ENCODE data around the gene PFKFB3.

PFKFB3 gene

DNA sequence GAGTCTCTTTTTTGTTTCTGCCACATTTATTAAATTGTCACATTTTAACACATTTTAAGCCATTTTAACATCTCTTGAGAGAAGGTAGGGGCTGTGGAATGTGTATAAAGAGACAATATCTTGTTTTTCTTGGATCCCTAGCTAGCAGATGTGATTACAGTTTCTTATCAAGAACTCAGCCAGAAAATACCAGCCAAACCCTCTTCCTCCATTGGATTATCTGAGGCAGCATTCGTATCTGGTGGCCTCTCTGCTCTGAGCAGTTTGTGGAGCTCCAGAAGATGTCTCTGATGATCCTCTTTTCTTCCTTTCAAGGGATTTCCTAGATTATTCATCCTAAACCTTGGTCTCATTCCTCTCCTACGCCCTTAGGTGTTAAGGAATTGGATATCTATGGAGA lies 35.3 kb upstream of the PFKFB3 start:
- H3K27me3 ChIP-seq (ENCODE audit: low read depth, low read length), result no peaks in the 10 kb centered on the region
- no peak overlapping the region for H3K4me3 ChIP-seq (ENCODE audit: low read depth in 1 of 2, low read length in 2 of 2)
- H3K9me3 ChIP-seq (ENCODE audit: control insufficient read depth in 1 of 2, low read length in 2 of 2), result no peaks in the 10 kb centered on the region
- H3K36me3 ChIP-seq (ENCODE audit: control insufficient read depth in 1 of 2, insufficient read depth in 2 of 2, low read length in 2 of 2), result peaks cover 0 to 7% of the 10 kb centered on the region in 2 donors
- no peak overlapping the region for H3K27ac ChIP-seq (ENCODE audit: low read length)
- peaks cover 6 to 39% of the 10 kb centered on the region in 2 donors for H3K4me1 ChIP-seq (ENCODE audit: control insufficient read depth in 1 of 2, insufficient read depth in 2 of 2, low read length in 2 of 2)

DNA sequence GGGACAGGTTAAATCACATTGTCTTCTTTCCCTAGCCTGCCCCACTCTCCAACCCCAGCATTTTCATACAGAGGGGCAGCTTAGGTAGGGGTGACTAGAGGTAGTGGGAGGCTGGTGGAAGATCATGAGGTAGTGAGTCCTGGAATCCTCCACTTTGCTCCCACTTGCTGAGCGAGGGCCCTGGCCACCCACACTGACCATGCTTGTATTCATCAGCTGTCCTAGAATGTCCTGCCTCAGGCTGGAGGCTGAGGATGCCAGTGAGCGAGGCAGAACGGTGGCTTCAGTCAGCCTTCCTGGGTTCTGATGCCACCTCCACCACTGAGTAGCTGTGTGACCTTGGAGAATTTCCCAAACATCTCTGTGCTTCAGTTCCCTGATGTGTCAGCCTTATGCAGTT lies 34.6 kb upstream of the PFKFB3 start:
- Histone ChIP-seq H3K4me3 (ENCODE audit: low read depth in 1 of 2, low read length in 2 of 2) (no peak overlapping the region), H3K9me3 (ENCODE audit: control insufficient read depth in 1 of 2, low read length in 2 of 2) (no peaks in the 10 kb centered on the region), H3K36me3 (ENCODE audit: control insufficient read depth in 1 of 2, insufficient read depth in 2 of 2, low read length in 2 of 2) (peaks cover 0 to 7% of the 10 kb centered on the region in 2 donors), H3K27me3 (ENCODE audit: low read depth, low read length) (no peaks in the 10 kb centered on the region), H3K4me1 (ENCODE audit: control insufficient read depth in 1 of 2, insufficient read depth in 2 of 2, low read length in 2 of 2) (peaks cover 8 to 36% of the 10 kb centered on the region in 2 donors), H3K27ac (ENCODE audit: low read length) (no peak overlapping the region)

DNA sequence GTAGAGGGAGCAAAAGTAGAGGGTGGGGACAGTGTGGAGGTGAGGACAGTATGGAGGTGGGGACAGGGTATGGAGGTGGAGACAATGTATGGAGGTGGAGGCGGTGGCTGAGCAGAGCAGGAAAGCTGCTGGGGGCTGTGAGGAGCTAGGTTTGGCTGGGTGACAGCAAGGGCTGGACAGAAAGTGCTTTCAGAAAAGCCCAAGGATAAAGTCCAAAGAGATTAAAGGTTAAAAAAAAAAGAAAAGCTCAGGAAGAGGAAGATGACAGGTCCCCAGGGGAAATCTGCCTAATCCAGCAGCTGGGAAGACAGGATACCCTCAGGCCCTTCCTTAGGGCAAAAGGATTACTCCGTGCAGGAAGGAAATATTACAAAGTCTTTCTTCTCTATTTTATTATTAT lies 32.1 kb upstream of the PFKFB3 start:
- H3K36me3 ChIP-seq (ENCODE audit: control insufficient read depth in 1 of 2, insufficient read depth in 2 of 2, low read length in 2 of 2), result peaks cover 0 to 7% of the 10 kb centered on the region in 2 donors
- no peaks in the 10 kb centered on the region for H3K9me3 ChIP-seq (ENCODE audit: control insufficient read depth in 1 of 2, low read length in 2 of 2)
- no peak overlapping the region for H3K4me3 ChIP-seq (ENCODE audit: low read depth in 1 of 2, low read length in 2 of 2)
- no peaks in the 10 kb centered on the region for H3K27me3 ChIP-seq (ENCODE audit: low read depth, low read length)
- peaks cover 10 to 28% of the 10 kb centered on the region in 2 donors for H3K4me1 ChIP-seq (ENCODE audit: control insufficient read depth in 1 of 2, insufficient read depth in 2 of 2, low read length in 2 of 2)
- no peak overlapping the region for H3K27ac ChIP-seq (ENCODE audit: low read length)

DNA sequence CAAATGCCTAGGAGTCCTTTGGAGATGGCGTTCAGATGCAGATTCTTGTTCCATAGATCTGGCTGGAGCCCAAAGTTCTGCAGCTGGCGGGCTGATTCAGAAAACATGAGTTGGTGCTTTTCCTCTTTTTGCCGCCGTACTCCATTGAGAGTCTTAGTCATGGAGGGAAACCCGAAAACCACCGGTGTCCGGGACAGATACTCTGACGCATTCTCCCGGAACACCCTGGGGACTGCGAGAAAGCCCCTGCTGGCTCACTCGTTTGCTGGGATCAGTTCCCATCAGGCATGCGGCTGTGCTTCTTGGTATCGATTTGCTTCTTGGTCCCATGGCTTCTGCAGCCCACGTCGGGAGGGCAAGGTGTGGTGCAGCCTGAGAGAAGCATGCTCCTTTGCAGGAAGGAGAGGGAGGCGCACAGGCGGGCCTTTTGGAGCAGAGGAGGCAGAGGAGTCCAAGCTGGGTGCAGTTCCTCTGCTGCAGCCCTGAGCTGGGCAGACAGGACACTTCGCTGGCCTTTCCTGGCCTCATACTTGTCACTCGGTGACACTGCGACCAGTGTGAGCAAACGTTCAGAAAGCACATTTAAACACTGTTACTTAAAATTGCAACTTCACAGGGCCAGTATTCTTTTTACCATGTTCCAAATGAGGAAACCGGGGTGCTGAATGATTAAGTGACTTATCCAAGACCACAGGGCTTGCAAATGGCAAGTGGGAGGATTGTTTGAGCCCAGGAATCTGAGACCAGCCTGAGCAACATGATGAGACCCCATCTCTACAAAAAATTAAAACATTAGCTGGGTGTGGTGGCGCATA lies 30.6 kb upstream of the PFKFB3 start:
- Histone ChIP-seq H3K4me1 (ENCODE audit: control insufficient read depth in 1 of 2, insufficient read depth in 2 of 2, low read length in 2 of 2) (peaks cover 10 to 35% of the 10 kb centered on the region in 2 donors), H3K27ac (ENCODE audit: low read length) (no peak overlapping the region), H3K4me3 (ENCODE audit: low read depth in 1 of 2, low read length in 2 of 2) (no peak overlapping the region), H3K9me3 (ENCODE audit: control insufficient read depth in 1 of 2, low read length in 2 of 2) (no peaks in the 10 kb centered on the region), H3K36me3 (ENCODE audit: control insufficient read depth in 1 of 2, insufficient read depth in 2 of 2, low read length in 2 of 2) (peaks cover 0 to 1% of the 10 kb centered on the region in 2 donors), H3K27me3 (ENCODE audit: low read depth, low read length) (no peaks in the 10 kb centered on the region)

DNA sequence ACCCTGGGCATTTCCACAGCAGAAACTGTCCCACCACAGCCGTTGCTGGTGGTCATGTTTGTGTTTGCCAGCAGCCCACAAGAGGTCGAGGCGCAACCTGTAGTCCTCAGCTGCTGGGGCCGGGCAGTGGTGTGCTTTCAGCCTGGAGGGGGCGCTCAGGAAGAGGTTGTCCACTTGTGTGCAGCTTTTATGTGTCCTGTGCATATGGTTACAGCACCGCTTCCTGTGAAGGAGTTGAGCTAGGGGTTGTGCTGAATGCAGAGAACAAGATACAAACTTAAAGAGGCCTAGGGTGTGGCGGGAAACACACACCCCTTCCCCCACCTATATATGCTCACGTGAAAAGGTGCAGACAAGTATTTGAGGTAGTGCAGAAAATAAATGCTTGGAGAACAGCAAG lies 29.5 kb upstream of the PFKFB3 start:
- Histone ChIP-seq H3K27me3 (ENCODE audit: low read depth, low read length) (no peaks in the 10 kb centered on the region), H3K27ac (ENCODE audit: low read length) (no peak overlapping the region), H3K9me3 (ENCODE audit: control insufficient read depth in 1 of 2, low read length in 2 of 2) (no peaks in the 10 kb centered on the region), H3K36me3 (ENCODE audit: control insufficient read depth in 1 of 2, insufficient read depth in 2 of 2, low read length in 2 of 2) (no peaks in the 10 kb centered on the region), H3K4me1 (ENCODE audit: control insufficient read depth in 1 of 2, insufficient read depth in 2 of 2, low read length in 2 of 2) (peaks cover 10 to 35% of the 10 kb centered on the region in 2 donors), H3K4me3 (ENCODE audit: low read depth in 1 of 2, low read length in 2 of 2) (no peak overlapping the region)

DNA sequence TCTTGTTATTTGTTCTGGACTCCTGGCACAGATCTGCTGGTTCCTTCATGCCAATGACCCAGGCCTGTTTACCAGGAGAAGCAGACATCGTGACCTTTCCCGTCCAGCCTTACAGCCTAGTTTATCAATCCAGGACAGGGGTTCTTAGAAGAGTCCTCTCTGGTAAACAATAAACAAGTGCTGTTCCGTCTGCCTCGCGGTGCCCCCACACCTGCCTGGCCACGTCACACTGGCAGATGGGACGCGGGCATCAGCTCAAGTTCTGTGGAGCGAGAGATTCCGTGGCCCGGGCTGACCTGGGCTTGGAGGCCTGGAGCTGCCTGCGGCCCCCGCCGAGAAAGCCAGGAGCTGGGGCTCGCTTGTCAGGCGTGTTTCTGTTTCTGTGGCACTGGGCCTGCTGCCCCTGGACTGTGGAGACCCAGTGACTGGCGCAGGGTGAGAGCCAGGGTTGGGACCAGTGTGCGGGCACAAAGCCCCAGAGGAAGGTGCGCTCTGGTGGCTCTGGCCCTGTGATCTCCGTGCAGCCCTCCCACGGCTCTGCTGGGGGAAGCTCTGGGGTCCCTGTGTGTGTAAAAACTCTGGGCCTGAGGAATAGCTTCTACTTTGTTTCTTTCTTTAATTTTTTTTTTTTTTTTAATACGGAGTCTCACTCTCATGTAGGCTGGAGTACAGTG lies 28.4 kb upstream of the PFKFB3 start:
- Histone ChIP-seq H3K27ac (ENCODE audit: low read length) (no peak overlapping the region), H3K27me3 (ENCODE audit: low read depth, low read length) (no peaks in the 10 kb centered on the region), H3K4me1 (ENCODE audit: control insufficient read depth in 1 of 2, insufficient read depth in 2 of 2, low read length in 2 of 2) (peaks cover 10 to 42% of the 10 kb centered on the region in 2 donors), H3K9me3 (ENCODE audit: control insufficient read depth in 1 of 2, low read length in 2 of 2) (no peaks in the 10 kb centered on the region), H3K4me3 (ENCODE audit: low read depth in 1 of 2, low read length in 2 of 2) (no peak overlapping the region), H3K36me3 (ENCODE audit: control insufficient read depth in 1 of 2, insufficient read depth in 2 of 2, low read length in 2 of 2) (no peaks in the 10 kb centered on the region)

DNA sequence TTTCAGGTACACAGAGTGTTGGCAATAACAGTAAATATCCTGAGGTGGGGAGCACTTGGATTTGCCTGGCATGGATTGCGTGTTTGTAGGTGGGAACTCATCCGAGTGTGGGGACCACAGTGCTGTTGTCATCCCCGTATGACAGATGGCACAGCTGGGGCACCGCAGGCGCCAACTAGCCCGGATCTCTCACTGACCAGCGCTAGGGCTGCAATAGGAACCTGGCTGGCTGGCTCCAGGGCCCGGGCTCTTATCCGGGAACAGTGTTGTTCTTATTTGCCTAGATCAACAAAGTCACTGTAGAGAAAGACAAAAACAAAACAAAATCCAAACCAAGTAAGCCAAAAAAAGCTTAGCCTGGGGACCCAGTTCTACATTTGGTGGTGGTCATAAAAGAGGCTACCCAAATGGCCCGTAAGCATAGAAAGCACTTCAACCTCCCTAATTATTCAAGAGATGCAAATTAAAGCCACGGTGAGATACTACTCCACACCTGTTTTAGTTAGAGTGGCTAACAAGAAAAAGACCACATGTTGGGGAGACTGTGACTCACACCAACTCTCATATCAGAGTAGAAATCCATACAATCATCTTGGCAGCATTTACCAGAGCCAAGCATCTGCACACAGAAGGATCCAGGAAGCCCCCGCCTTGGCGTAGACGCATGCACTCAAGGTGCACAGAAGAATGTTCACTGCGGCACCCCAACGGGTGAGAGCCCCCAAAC lies 27.2 kb upstream of the PFKFB3 start:
- Histone ChIP-seq H3K4me3 (ENCODE audit: low read depth in 1 of 2, low read length in 2 of 2) (no peak overlapping the region), H3K9me3 (ENCODE audit: control insufficient read depth in 1 of 2, low read length in 2 of 2) (no peaks in the 10 kb centered on the region), H3K27me3 (ENCODE audit: low read depth, low read length) (no peaks in the 10 kb centered on the region), H3K27ac (ENCODE audit: low read length) (no peak overlapping the region), H3K4me1 (ENCODE audit: control insufficient read depth in 1 of 2, insufficient read depth in 2 of 2, low read length in 2 of 2) (peaks cover 4 to 44% of the 10 kb centered on the region in 2 donors), H3K36me3 (ENCODE audit: control insufficient read depth in 1 of 2, insufficient read depth in 2 of 2, low read length in 2 of 2) (no peaks in the 10 kb centered on the region)

DNA sequence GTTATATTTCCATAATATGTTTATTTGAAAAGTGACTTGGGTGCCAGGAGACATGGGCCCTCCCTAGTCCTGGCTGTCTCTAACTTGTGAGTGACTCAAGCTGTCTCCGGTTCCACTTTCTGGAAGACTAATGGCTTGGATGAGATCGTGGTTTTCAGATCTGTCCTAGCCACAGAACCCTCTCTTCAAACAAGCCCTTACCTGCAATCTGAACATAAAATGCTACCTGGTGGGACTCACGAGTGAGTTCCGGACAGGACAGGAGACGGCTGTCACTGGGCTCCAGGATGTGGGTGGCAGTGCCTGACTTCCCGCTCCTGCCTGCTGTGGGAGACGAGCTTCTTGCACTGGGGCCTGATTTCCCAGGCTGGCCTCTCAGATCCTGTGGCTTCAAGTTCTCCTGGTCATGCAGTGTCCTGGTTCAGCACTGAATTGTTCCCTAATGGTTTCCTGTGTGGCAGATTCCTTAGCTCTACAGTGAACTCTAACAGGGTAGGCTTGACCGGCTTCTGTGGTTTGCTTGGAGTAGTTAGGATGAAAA lies 26.0 kb upstream of the PFKFB3 start:
- no peaks in the 10 kb centered on the region for H3K36me3 ChIP-seq (ENCODE audit: control insufficient read depth in 1 of 2, insufficient read depth in 2 of 2, low read length in 2 of 2)
- H3K4me1 ChIP-seq (ENCODE audit: control insufficient read depth in 1 of 2, insufficient read depth in 2 of 2, low read length in 2 of 2), result peaks cover 4 to 40% of the 10 kb centered on the region in 2 donors
- no peaks in the 10 kb centered on the region for H3K9me3 ChIP-seq (ENCODE audit: control insufficient read depth in 1 of 2, low read length in 2 of 2)
- no peak overlapping the region for H3K4me3 ChIP-seq (ENCODE audit: low read depth in 1 of 2, low read length in 2 of 2)
- H3K27me3 ChIP-seq (ENCODE audit: low read depth, low read length), result no peaks in the 10 kb centered on the region
- H3K27ac ChIP-seq (ENCODE audit: low read length), result no peak overlapping the region

DNA sequence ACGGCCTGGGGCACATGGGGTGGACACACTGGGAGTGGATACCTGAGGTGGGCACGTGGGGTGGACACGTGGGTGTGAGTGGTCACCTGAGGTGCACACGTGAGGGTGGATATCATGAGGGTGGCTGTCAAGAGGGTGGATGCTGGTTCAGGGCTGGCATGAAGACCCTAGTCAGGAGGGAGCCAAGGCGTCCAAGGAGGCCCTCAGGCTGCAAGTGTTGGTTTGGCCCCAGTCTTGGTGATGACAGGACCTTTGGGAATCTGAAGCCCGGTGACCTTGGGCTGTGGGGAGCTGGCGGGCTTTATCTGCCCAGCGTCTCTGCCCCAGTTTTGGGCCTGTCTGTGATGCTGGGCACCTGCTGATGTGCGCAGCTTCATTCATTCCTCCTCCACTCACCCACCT lies 24.9 kb upstream of the PFKFB3 start:
- Histone ChIP-seq H3K4me3 (ENCODE audit: low read depth in 1 of 2, low read length in 2 of 2) (no peak overlapping the region), H3K9me3 (ENCODE audit: control insufficient read depth in 1 of 2, low read length in 2 of 2) (no peaks in the 10 kb centered on the region), H3K36me3 (ENCODE audit: control insufficient read depth in 1 of 2, insufficient read depth in 2 of 2, low read length in 2 of 2) (no peaks in the 10 kb centered on the region), H3K4me1 (ENCODE audit: control insufficient read depth in 1 of 2, insufficient read depth in 2 of 2, low read length in 2 of 2) (peaks cover 4 to 37% of the 10 kb centered on the region in 2 donors), H3K27me3 (ENCODE audit: low read depth, low read length) (no peaks in the 10 kb centered on the region), H3K27ac (ENCODE audit: low read length) (no peak overlapping the region)

DNA sequence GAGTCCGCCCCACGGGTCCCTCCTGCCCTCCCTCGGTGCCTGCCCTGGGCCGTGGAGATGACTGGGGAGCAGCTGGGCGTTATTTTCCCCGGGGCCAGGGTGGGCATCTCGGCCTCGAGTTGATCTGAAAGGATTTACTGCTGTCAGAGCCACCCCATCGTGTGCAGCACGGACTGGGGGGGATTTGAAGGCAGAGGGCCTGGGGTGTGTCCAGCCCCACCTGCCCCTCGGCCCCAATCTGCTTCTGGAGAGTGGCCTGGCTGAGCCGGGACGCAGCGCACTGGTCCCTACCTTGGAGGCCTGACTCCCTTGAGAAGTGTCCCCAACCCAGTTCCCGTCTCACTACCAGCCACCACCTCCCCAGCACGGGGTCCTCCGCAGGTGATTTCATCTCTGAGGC lies 24.2 kb upstream of the PFKFB3 start:
- H3K9me3 ChIP-seq (ENCODE audit: control insufficient read depth in 1 of 2, low read length in 2 of 2), result no peaks in the 10 kb centered on the region
- H3K27ac ChIP-seq (ENCODE audit: low read length), result no peak overlapping the region
- H3K4me3 ChIP-seq (ENCODE audit: low read depth in 1 of 2, low read length in 2 of 2), result no peak overlapping the region
- H3K36me3 ChIP-seq (ENCODE audit: control insufficient read depth in 1 of 2, insufficient read depth in 2 of 2, low read length in 2 of 2), result no peaks in the 10 kb centered on the region
- no peaks in the 10 kb centered on the region for H3K27me3 ChIP-seq (ENCODE audit: low read depth, low read length)
- H3K4me1 ChIP-seq (ENCODE audit: control insufficient read depth in 1 of 2, insufficient read depth in 2 of 2, low read length in 2 of 2), result peaks cover 0 to 37% of the 10 kb centered on the region in 2 donors

DNA sequence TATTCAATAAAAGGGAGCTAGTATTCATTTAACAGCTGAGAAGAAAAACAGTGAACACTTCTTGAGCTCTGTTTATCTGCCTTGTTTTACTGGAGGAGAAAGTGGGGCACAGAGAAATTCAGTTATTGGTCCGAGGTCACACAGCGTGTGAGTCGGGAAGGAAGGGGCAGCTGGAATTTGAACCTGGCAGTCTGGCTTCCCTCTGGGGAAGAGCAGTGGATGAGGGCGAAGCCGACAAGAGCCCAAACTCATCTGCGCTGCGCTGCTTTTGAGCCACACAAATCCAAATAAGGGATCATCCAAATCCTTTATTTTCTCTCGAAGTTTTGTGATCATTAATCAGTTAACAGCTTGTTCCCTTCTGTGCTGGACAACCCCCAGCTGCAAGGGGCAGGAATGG lies 23.7 kb upstream of the PFKFB3 start:
- peaks cover 0 to 37% of the 10 kb centered on the region in 2 donors for H3K4me1 ChIP-seq (ENCODE audit: control insufficient read depth in 1 of 2, insufficient read depth in 2 of 2, low read length in 2 of 2)
- no peak overlapping the region for H3K4me3 ChIP-seq (ENCODE audit: low read depth in 1 of 2, low read length in 2 of 2)

More for the DNA sequence above, 23.7 kb upstream of the PFKFB3 start:
- Histone ChIP-seq H3K36me3 (ENCODE audit: control insufficient read depth in 1 of 2, insufficient read depth in 2 of 2, low read length in 2 of 2) (no peaks in the 10 kb centered on the region), H3K27me3 (ENCODE audit: low read depth, low read length) (no peaks in the 10 kb centered on the region), H3K27ac (ENCODE audit: low read length) (no peak overlapping the region), H3K9me3 (ENCODE audit: control insufficient read depth in 1 of 2, low read length in 2 of 2) (no peaks in the 10 kb centered on the region)

Measured in muscle layer of duodenum (tissue), 2 donors.